NCI-H1048 (cell line): ENCODE results near the gene MALRD1.
"Not testable (repeated sequence)": the region's sequence is repeated elsewhere in the genome, so short reads cannot be mapped to it uniquely, and the experiment has no call there.

Experiments used
- DNase-seq: peaks from one replicate; lab custom pipeline; 2025; lab: John Stamatoyannopoulos, UW

The MALRD1 gene

DNA sequence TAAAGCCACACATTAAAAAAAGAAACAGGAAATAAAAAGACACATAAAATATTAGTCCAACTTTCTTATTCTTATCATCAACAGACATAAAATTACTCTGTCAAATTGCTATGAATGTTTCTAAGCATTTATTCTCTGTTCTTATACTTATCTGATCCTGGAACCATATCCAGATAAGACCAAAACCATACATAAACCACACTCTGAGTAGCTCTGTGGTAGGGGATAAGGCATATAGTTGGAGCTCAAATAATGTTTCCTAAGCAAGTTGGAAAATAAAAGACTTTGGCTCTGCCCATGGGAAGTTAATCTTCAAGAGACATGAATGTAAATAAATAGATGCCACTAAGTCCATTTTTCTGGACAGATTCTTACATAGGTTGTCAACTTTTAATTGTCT is 664.6 kb downstream of the MALRD1 start:
- DNase-seq = no peak

DNA sequence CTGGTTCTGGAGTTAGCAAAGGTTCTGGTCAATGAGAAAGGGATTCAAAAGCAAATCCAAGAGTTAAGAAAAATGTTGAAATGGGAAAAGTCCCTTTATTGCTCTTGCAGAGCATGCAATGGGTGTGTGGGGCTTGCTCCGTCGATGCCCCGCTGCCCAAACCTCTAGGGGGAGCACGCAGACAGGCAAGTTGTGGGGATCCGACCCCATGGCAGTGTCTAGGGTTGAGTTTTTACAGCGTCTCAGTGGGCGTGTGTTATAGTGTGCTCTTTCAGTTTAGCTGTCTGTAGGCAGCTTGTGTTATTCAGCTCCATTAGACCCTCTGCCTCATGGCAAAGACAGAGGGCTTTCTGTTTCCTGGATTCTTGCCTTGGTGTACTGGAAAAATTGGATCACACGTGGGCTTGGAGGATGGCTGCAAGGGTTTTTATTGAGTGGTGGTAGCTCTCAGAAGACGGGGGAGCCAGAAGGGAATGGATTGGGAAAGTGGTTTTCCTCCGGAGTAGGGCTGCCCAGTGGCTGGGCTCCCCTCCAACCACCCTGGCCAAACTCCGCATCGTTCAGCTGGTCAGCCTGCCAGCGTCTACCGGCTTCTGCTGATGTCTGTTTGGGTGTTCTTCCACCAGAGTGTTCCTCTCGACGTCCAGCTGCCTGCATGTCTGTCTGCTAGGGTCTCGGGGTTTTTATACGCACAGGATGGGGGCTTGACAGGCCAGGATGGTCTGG is 665.4 kb downstream of the MALRD1 start:
- no peak for DNase-seq

DNA sequence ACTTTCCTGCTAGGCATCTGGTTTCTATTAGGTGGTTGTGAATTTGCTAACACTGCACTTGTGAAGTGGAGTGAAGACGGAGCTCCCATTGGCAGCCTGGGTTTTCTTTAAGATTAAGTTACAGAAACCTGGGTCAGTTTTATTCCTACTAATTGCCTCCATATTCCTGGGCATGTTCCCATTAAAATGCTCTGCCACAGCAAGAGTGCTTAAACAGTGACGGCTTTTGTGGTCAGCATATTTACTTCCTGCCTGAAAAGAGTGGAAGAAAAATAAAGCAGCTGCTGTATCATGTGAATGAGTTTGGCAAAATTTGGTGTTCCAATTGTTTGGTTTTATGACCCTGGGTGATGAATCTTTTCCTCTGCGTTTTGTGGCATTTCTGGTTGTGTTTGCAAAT is 670.7 kb downstream of the MALRD1 start:
- DNase-seq = no peak

DNA sequence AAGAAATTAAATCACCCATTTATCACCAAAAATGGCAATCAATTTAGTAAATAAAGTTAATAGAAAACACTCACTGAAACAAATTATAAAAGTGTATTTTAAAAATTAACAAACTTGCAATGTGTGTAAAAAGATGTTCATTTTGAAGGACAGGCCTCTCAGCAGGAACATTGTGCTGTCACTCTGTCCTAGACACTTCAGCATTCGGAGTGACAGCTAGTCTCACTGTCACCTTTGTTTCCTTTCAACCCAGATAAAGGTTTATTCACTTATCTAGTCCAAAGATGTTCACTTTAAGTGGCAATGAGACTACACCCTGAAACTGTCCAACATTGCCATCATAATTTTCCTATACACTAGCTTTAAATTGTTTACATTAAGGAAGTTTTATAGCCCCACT is 675.7 kb downstream of the MALRD1 start:
- DNase-seq = no peak

DNA sequence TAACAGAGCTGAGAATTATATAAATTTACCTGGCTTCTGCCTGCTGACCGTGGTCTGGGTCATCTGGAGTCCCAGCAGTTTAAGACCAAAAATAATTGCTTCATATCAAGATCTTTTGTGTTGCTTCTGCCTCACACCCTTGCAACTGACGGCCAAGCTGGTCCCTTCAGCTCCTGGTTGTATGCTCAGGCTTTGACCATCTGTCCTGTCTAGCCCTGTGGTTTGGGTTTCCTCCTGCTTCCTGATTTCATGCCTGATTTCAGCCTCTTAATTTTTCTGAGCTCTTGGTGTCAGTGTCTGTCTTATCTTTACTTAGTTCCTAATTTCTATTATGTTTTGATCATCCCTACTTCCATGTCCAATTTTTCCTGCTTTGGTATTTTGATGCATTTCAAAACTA is 679.8 kb downstream of the MALRD1 start:
- no peak for DNase-seq

DNA sequence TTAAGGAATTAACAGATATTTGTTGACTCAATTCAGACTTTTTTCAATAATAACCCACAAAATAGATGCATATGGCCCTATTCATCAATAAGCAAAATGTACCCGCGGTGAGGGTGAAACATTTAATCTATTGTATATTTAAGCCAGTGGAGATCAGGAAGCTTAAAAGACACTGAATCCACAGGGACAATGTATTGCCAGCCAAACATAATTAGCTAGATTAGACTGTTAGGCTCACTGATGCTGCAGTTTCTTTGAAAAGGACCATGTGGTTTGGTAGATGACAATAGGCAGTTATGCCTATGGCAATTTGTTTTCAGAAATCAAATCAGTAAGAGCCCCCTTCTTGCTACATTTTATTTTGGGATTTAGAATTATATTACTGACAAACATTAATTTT is 680.4 kb downstream of the MALRD1 start:
- DNase-seq = no peak

DNA sequence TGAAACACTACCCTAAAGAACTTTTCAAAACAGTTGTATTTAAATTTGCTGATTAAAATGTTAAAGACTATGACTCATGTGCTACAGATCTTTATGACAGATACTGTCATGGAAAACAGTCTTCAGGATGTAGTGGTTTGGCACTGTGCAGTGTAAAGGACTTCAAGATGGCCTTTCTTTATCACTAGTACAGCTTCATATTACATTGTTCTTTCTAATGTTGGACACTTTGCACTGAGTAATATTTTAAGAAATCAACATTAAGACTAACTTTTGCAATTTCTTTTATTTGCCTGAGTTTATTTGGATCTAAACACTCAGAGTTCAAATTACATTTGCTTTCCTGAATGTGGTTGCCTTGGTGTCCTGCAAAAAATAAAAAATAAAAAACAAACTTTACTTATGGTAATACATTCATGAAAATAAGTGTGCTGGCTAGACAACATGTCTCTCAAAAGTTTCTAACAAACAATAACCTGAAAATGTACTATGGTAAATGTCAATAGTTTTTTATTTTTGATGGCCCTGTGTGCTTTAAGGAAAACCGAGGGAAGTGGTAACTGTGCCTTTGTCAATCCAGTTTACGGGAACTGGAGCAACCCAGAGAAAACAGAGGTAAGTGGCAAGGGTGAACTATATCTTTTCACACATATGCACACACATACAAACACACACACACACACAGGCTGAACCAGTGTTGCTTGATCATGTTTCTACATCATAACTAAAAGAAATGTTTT is 681.7 kb downstream of the MALRD1 start:
- DNase-seq = no peak

DNA sequence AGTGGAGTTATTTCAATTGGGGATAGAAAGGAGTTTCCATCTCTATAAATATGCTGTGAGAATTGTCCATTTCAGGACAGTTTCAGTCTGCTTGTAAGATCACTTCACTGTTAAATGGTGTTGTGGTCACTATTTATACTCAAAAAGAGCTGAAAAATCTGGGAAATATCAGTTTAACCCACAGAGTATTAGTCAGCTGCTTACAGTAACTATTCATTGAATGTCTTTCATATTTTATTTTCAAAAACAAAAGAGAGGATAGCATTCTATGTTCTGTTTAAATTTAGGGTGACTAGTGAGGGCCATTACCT is 682.3 kb downstream of the MALRD1 start:
- DNase-seq = no peak

DNA sequence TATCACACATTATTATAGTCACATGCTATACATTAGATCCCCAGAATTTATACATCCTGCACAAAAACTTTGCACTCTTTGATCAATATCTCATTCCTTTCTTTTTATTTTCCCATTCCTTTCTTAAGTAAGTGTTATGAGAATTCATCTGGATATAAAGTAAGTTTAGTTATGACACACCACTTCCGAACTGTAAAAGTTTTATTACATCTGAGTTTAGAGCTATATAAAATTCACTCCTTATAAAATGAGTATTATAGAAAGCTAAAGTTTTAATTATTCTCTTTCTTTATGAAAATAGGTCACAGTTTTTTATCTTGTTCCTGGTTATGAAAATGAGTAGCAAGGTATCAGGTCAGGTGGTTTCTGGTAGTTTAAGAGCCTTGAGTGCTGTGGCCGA is 683.0 kb downstream of the MALRD1 start:
- no peak for DNase-seq

DNA sequence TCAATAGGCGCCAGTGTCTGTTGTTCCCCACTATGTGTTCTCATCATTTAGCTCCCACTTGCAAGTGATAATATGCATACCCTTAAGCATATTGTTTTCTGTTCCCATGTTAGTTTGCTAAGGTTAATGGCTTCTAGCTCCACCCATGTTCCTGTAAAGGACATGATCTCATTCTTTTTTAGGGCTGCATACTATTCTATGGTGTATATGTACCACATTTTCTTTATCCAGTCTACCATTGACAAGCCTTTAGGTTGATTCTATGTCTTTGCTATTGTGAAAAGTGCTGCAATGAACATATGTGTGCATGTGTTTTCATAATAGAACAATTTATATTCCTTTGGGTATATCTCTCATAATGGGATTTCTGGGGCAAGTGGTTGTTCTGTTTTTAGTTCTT is 689.8 kb downstream of the MALRD1 start:
- DNase-seq = no peak

DNA sequence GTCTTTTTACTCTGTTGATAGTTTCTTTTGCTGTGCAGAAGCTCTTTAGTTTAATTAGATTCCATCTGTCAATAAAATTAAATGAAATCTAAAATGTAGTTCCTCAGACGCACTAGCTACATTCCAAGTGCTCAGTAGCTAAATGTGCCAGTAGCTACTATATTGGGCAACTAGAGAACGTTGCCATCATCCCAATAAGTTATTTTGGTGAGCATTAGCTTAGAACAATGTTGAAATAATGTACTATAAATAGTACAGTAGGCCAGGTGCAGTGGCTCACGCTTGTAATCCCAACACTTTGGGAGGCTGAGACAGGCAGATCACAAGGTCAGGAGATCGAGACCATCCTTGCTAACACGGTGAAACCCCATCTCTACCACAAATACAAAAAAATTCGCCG is 690.6 kb downstream of the MALRD1 start:
- DNase-seq = not testable (repeated sequence)

DNA sequence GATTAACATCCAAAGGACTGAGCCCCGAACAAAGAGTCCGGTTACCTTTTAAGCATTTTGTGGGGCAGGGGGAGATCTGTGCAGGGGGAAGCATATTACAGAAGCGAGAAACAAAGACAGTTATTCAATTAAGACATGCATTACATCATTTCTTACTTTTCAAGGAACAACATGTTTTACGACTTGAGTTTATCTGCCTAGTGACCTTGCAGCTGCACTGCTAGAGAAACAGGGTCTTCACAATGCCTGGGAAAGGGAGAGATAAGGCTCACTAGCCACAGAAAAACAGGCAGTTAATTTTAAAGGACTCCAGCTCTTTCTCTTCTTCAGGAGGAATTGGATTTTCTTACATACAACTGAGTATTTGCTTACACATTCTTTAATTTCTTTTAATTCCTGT is 693.5 kb downstream of the MALRD1 start:
- not testable (repeated sequence) for DNase-seq

DNA sequence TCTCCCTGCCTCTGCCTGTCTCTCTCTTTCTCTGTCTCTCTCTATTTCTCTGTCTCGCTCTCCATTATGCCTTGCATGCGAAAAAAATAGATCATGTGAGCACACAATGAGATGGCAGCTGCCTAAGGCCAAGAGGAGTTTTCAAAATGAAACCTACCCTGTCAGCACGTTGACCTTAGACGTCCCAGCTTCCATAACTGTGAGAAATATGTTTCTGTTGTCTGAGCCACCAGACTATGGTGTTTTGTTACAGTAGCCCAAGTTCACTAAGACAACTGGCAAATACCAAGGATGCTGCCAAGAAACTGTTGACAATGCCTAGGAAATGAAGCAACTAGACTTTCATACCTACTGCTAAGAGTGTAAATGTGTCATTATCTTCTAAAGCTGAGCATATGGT is 697.1 kb downstream of the MALRD1 start:
- DNase-seq = no peak

DNA sequence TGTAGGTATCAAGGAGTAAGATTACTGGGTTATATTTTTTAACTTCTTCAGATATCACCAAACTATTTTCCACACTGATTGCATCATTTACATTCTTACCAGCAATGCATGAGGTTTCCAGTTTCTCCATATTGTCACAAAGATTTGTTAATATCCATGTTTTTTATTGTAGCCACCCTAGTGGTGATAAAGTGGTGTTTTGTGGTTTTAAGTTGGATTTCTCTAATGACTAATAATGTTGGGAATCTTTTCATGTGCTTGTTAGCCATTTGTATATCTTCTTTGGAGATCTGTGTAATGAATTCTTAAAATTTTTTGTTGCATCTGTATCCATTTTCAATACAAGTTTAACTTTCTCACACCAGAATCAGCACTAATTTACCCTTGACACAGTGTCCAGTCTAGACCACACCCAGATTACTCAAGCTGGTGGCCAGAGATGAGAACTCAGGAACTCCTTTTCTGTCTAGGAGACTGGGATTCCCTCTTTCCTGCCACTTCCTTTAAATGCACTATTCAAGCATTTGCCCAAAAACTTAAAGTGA is 700.7 kb downstream of the MALRD1 start:
- no peak for DNase-seq

DNA sequence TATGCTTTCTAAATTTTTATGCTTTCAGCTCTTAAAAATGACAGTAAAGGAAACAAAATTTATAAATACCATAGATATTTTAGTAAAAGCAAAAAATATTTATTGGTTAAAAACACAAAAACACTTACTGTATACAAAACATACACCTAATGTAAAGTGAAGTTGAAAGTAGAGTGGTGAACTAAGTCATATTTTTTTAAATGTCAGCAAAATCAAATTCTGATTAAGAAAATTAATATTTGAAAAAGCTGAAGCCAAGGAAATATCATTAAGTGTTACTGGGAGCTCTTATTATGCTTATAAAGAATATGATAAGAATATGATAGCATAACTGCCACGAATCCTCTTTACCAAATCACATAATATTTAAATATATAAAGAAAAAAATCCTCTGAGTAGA is 702.4 kb downstream of the MALRD1 start:
- no peak for DNase-seq

DNA sequence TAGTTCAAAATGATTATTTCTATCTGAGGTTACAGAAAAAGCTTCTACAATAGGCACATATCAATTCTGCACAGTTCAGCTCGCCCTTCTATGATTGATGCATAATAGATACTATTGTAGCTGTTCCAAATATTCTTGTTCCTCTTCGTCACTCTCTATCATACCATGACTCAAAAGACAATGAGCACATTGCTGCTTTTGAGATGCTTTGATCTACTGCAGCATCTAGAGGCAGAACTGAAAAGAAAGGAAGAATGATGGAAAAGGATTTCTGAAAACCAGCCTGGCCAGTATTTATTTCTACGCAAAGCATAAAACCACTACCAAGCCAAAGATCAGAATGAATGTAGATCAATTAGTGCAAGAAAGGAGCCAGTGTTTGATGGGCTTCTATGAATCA is 708.3 kb downstream of the MALRD1 start:
- DNase-seq = no peak

DNA sequence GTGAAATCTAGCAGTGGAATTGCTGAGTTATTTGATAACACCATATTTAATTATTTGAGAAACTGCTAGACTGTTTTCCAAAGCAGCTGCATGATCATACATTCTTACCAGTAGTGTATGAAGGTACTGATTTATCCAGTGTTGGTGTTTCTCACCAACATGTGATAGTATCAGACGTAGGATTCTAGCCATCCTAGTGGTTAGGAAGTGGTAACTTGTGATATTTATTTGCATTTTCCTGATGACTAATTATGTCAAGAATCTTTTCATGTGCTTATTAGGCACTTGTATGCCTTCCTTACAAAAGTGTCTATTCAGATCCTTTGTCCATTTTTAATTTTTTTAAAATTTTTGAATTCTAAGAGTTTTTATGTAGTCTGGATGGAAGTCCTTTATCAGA is 713.4 kb downstream of the MALRD1 start:
- no peak for DNase-seq

DNA sequence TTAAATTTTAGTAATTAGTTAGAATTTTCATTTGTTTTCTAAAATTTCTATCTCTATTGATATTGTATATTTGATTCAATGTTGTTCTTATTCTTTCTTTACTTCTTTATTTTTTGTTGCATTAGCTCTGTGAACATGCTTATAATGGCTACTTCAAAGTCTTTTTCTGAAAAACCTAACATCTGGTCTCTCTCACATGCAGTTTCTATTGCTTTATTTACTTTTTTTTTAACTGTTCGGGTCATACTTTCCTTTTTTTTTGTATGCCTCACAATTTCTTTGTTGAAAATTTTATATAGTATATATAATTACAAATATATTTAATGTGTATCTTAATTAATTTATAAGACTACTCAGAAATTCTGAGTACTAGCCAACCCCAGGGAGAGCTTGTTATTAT is 715.5 kb downstream of the MALRD1 start:
- DNase-seq = no peak

DNA sequence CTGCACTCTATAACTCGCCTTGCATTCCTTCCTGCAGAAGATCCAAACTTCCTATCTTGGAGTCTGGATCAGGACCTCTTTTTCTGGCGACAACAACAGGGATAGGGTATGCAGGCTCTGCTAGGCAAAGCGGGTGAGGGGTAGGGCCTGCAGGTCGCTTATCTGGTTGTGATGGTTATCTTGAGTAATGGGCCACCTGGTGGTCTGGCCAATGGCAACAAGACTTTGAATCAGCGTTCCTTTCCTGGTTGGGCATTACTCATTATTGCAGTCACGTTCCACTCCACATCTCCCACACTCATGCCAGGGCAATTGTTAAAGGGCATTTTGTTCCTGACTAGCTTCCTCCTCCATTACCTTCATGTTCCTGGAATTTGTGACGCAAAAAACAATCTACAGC is 719.3 kb downstream of the MALRD1 start:
- DNase-seq = no peak

DNA sequence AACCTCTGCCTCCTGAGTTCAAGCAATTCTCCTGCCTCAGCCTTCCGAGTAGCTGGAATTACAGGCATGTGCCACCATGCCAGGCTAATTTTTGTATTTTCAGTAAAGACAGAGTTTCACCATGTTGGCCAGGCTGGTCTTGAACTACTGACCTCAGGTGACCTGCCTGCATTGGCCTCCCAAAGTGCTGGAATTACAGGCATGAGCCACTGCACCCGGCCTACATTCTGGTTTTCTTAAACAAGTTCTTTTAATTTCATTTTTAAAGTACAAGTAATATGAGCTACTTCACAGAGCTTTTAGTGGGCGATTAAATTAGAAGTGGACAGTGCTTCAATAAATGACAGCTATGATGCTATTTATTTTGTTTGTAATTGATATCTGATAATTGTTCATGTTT is 721.2 kb downstream of the MALRD1 start:
- not testable (repeated sequence) for DNase-seq

DNA sequence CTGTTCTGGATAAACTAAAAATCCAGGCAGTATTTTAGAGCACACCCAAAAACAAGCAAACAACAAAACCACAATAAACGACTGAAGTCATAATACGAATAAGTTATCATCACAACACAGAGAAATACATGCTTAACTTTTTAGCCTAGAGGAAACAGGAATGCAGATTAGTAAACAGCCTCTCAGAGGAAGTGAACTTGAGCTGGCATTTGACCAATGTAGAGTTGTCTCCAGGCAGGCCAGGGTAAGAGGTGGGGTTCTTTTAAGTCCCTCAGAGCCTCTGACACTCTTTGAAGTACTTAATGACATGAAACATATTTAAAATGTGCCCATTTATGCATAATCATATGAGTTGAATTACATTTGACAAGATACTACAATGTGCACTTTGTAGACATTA is 724.4 kb downstream of the MALRD1 start:
- DNase-seq = no peak

DNA sequence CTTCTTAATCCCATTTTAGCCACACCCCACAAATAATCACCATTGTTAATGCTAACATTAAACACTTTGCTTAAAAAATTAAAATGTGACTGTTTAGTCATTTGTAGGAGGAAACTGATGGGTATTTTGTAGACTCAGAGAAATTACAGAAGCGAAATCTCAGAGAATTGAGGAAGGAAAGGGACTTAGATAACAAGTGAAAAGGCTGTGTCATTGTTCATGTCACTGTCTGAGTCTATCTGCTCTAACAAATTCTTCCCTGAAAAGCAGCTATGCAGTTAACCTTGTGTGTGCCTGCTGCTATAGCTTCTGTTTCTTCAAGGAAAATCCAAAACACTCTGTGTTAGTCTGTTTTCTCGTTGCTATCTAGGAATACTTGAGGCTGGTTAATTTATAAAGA is 726.7 kb downstream of the MALRD1 start:
- no peak for DNase-seq

DNA sequence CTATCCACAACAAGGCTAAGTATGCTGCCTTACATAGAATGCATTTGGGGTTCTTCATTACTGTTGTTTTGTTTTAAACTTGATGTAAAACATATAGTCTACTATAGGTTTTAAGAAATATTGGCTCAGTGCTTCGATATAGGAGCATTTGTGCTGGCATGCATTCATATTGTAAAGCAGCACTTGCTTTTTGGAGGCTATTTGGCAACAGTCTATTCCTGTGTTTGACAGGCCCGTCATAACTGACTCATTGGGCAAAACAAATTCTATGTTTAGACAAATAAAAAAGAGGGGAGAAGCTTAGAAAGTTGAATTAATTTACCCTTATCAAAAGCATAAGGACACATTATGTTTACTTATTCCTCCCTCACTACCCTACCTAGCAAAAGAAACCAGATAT is 729.2 kb downstream of the MALRD1 start:
- DNase-seq = no peak

DNA sequence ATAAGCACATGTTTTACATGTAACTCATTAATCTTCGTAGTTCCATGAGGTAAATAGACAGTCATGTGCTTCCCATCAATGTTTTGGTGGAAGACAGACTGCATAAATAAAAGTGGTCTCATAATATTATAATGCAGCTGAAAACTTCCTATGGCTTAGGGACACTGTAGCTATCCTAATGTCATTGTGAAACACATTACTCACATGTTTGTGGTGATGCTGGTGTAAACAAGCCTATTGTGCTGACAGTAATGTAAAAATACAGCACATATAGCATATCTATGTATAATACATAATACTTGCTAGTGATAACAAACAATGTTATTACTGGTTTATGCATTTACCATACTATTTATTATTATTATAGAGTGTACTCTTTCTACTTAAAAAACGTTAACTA is 730.4 kb downstream of the MALRD1 start:
- DNase-seq = no peak
